Measurements from ENCODE around the gene MCTP1.

DNA sequence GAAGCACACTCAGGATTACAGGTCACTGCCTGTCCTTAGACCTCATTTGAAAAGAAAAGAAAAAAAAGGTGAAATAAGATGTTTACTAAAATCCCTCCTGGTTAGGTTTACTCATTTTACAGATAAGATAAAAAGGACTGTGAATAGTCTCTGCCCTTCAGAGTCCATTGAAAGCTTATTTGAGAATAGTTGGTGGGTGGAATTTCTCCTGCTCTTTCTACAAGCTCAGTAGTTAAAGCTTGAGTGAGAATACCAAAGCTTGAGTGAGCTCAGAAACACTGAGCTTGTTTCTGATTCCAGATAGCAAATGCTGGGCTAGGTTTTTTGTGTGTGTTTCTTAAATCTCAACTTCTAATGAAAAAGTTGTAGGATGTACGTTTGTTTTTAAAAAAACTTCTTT lies 559.8 kb downstream of the MCTP1 start:
- TF ChIP-seq EZH2phosphoT487 (IDR thresholded peaks at IDR 0.05; ENCODE audit: insufficient read depth, low read depth) (no peak), EZH2 (IDR thresholded peaks at IDR 0.05; ENCODE audit: insufficient read depth, poor library complexity, severe bottlenecking) (no peak)

Measured in GM23248 (cell line).